Adrenal gland (tissue), 12 donors: ENCODE measurements around the gene GPC1. TPM values are rescaled to one million over a fixed set of nuclear protein-coding genes. Genes with fewer than 3 reads are reported as not detected.

Source experiments
- DNase-seq, 7 donors: peaks; one replicate each; pipeline ENCODE4 v3.0.0-alpha.2; 2019 to 2020
- H3K27ac ChIP-seq, 5 donors: fragments of 200-600 bp; sonication (generic) in 4 of 5; 1 replicate in 3 of 5; 2 replicates in 2 of 5; pipeline versions ENCODE4 v1.5.1 to v1.8.0; 2016 to 2020; ENCODE audit warnings: mild to moderate bottlenecking in 1 of 5
- H3K27me3 ChIP-seq: fragments of 200-600 bp; 2 replicates; pipeline ENCODE4 v1.8.0; 2021
- H3K36me3 ChIP-seq, 2 donors: fragments of 200-600 bp; replicated peaks in 1 of 2; 1 replicate in 1 of 2; 2 replicates in 1 of 2; pipeline versions ENCODE4 v1.5.1 to v1.8.0; 2018 to 2022
- H3K4me1 ChIP-seq, 2 donors: fragments of 200-600 bp; replicated peaks in 1 of 2; 1 replicate in 1 of 2; 2 replicates in 1 of 2; pipeline versions ENCODE4 v1.5.1 to v1.8.0; 2018 to 2021
- H3K4me3 ChIP-seq, 4 donors: fragments of 200-600 bp; sonication (generic) in 3 of 4; one replicate each; pipeline ENCODE4 v1.5.1; 2016 to 2018
- H3K9me3 ChIP-seq, 3 donors: fragments of 200-600 bp; sonication (generic) in 1 of 3; replicated peaks in 1 of 3; 1 replicate in 2 of 3; 2 replicates in 1 of 3; pipeline versions ENCODE4 v1.5.1 to v1.8.0; 2016 to 2021
- CTCF ChIP-seq, 6 experiments: fragments of 450-650 bp in 4 of 6; fragments of 200-600 bp in 2 of 6; sonication (generic) in 1 of 6; IDR thresholded peaks; 1 replicate in 5 of 6; 2 replicates in 1 of 6; pipeline versions ENCODE4 v1.5.1 to v1.8.0; 2016 to 2021; ENCODE audit warnings: antibody characterized with exemption in 6 of 6, mild to moderate bottlenecking in 2 of 6, moderate library complexity in 1 of 6
- POLR2A ChIP-seq, 2 donors: fragments of 450-650 bp; IDR thresholded peaks; one replicate each; pipeline ENCODE4 v1.6.1; 2017; ENCODE audit warnings: antibody characterized with exemption in 2 of 2, mild to moderate bottlenecking in 2 of 2, moderate library complexity in 1 of 2
- WGBS, 4 donors: extraction: QIAGEN DNeasy Blood & Tissue Kit in 2 of 4; methylation state at CpG; one replicate each; pipeline versions ENCODE4 v1.1.5 to v1.1.7; 2013 to 2017; 5-methylcytosine and 5-hydroxymethylcytosine counted together
- intact Hi-C, 2 donors: fragments of 100-400 bp; cut with DNase I; formaldehyde crosslinking; loops; one replicate each; pipeline versions ENCODE4 v1.14.1 to v1.15.0; 2022 to 2023
- polyA plus RNA-seq, 3 donors: library from polyadenylated mRNA; stranded (reverse); fragments of 200-250 nt in 2 of 3; fragments of 350-450 nt in 1 of 3; fragmentation: Illumina TruSeq in 1 of 3; extraction: RNeasy Lipid Tissue Mini Kit (QIAGEN cat#74804) in 1 of 3; gene quantifications; one replicate each; pipeline ENCODE4 v1.2.3, GENCODE V29; 2013 to 2014
- total RNA-seq, 9 donors: library from RNA; depleted of rRNA in 4 of 9; stranded (reverse); fragments of >200 nt in 4 of 9; fragments of 120-200 nt in 1 of 9; fragmentation: NEBNext Ultra II Directional in 1 of 9; extraction: Animal tissue kit (Norgen Biotek cat#: 25700) in 1 of 9; gene quantifications; one replicate each; pipeline versions ENCODE4 v1.1.0 to v1.2.4, GENCODE V29; 2013 to 2023
- donor health status: healthy with polysubstance abuse.
- donor health status: Bipolar disorder and iron deficiency.
- donor health status: DM: yes; HTN: yes; CAD: no.
- donor health status: DM: no; HTN: no; CAD: no.
- donor health status: DM: no; HTN: no; CAD: no.
- donor health status: DM: yes; HTN: yes; CAD: no.

GPC1 gene
- total and polyA plus RNA-seq, 12 donors, result 11.8 to 202 (median 132) TPM

GRCh38 chr2:240458900-240459391, 23.5 kb downstream of the GPC1 start:
- H3K27ac ChIP-seq, result no peak overlapping the region
- no peak for TF ChIP-seq POLR2A (IDR thresholded peaks at IDR 0.05)
- TF ChIP-seq CTCF (IDR thresholded peaks at IDR 0.05), result no peak
- DNase-seq, result peak in 6 of 7 donors; percentile 1 to 24 (median 14)
- no peak overlapping the region for H3K4me3 ChIP-seq
- H3K36me3 ChIP-seq, result peaks cover 0 to 15% of the 10 kb centered on the region in 2 donors
- H3K9me3 ChIP-seq, result no peaks in the 10 kb centered on the region
- intact Hi-C loops, result no loop called here
- no peaks in the 10 kb centered on the region for H3K27me3 ChIP-seq
- H3K4me1 ChIP-seq, result peaks cover 0 to 9% of the 10 kb centered on the region in 2 donors
- 72 to 96% (median 95%) methylated on average over 7 to 18 of the region's 18 CpGs for WGBS, 4 donors

- Histone ChIP-seq H3K36me3 (peaks cover 0 to 21% of the 10 kb centered on the region in 2 donors), H3K4me3 (no peak overlapping the region), H3K27me3 (no peaks in the 10 kb centered on the region), H3K27ac (no peak overlapping the region), H3K9me3 (no peaks in the 10 kb centered on the region), H3K4me1 (peaks cover 0 to 6% of the 10 kb centered on the region in 2 donors)
- peak; percentile 1 to 56 (median 14) for DNase-seq
- no peak for TF ChIP-seq POLR2A (IDR thresholded peaks at IDR 0.05)
- TF ChIP-seq CTCF (IDR thresholded peaks at IDR 0.05), result no peak
- 73 to 89% (median 76%) methylated on average over 9 to 23 of the region's 23 CpGs; no CpG with 5 or more reads in 1 of the 4 donors for WGBS, 4 donors
- intact Hi-C loops, result no loop called here
These were observed 24.2 kb downstream of the GPC1 start for GRCh38 chr2:240459401-240460252.

GRCh38 chr2:240460253-240460711, 24.8 kb downstream of the GPC1 start:
- Histone ChIP-seq H3K4me3 (no peak overlapping the region), H3K36me3 (peaks cover 0 to 27% of the 10 kb centered on the region in 2 donors), H3K4me1 (peaks cover 0 to 6% of the 10 kb centered on the region in 2 donors), H3K27me3 (no peaks in the 10 kb centered on the region), H3K9me3 (no peaks in the 10 kb centered on the region), H3K27ac (no peak overlapping the region)
- intact Hi-C loops, result no loop called here
- WGBS, 4 donors, result 89 to 96% (median 94%) methylated on average over 15 to 16 of the region's 16 CpGs
- peak in 4 of 7 donors; percentile 5 to 45 (median 16) for DNase-seq
- TF ChIP-seq CTCF (IDR thresholded peaks at IDR 0.05) (no peak), POLR2A (IDR thresholded peaks at IDR 0.05) (no peak)

- no peak for TF ChIP-seq CTCF (IDR thresholded peaks at IDR 0.05)
- TF ChIP-seq POLR2A (IDR thresholded peaks at IDR 0.05), result no peak
- no peak overlapping the region for H3K27ac ChIP-seq
- no peaks in the 10 kb centered on the region for H3K27me3 ChIP-seq
- no peak overlapping the region for H3K4me3 ChIP-seq
- peaks cover 0 to 29% of the 10 kb centered on the region in 2 donors for H3K36me3 ChIP-seq
- DNase-seq, result peak in 6 of 7 donors; percentile 0 to 53 (median 18)
- no peaks in the 10 kb centered on the region for H3K9me3 ChIP-seq
- intact Hi-C loops, result no loop called here
- 94 to 100% (median 95%) methylated on average over 1 to 16 of the region's 16 CpGs for WGBS, 4 donors
- peaks cover 0 to 1% of the 10 kb centered on the region in 2 donors for H3K4me1 ChIP-seq
These were observed 25.4 kb downstream of the GPC1 start for GRCh38 chr2:240460781-240461431.
